HL-60 (cell line): Measurements from ENCODE around the gene MAFB.

ENCODE experiments used
- GABPA ChIP-seq: IDR thresholded peaks from 2 replicates; pipeline ENCODE4 v1.6.1; 2012; ENCODE audit warnings: low read depth
- POLR2AphosphoS5 ChIP-seq: IDR thresholded peaks from 2 replicates; pipeline ENCODE4 v1.6.1; 2012; ENCODE audit warnings: low read depth
- REST ChIP-seq: IDR thresholded peaks from 2 replicates; pipeline ENCODE4 v1.6.1; 2012; ENCODE audit warnings: low read depth; ENCODE audit not compliant: insufficient replicate concordance
- TF ChIP-seq, protein P1 (sequence below): IDR thresholded peaks from one replicate; pipeline ENCODE4 v1.5.1; 2011; ENCODE audit warnings: low read length, control low read depth, inconsistent platforms; ENCODE audit not compliant: insufficient read depth

DNA sequence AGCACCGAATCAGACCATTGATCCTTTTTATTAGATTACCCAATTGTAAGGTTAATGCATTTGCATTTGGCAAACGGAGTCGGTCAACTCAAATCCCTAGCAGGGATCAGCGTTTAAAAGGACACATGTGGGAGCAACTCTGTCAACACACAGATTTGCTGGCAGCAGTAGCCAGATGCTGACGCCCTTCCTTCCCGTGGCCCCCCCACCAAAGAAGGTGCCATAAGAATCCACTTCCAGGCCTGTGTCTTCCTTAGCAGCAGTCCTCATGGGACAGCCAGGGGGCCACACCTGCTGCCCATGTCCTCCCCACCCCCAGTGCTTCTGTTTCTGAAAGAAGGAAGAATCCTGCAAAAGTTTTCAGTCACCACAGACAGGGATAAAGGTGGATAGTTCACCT lies 24.5 kb upstream of the MAFB start:
- TF ChIP-seq POLR2AphosphoS5 (no peak), GABPA (no peak), REST (no peak)
- TF ChIP-seq, protein P1, sequence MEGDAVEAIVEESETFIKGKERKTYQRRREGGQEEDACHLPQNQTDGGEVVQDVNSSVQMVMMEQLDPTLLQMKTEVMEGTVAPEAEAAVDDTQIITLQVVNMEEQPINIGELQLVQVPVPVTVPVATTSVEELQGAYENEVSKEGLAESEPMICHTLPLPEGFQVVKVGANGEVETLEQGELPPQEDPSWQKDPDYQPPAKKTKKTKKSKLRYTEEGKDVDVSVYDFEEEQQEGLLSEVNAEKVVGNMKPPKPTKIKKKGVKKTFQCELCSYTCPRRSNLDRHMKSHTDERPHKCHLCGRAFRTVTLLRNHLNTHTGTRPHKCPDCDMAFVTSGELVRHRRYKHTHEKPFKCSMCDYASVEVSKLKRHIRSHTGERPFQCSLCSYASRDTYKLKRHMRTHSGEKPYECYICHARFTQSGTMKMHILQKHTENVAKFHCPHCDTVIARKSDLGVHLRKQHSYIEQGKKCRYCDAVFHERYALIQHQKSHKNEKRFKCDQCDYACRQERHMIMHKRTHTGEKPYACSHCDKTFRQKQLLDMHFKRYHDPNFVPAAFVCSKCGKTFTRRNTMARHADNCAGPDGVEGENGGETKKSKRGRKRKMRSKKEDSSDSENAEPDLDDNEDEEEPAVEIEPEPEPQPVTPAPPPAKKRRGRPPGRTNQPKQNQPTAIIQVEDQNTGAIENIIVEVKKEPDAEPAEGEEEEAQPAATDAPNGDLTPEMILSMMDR, result no peak
